Measurements from ENCODE around the gene PBXIP1. TPM values are rescaled to one million over a fixed set of nuclear protein-coding genes. Genes with fewer than 3 reads are reported as not detected.

Gene PBXIP1
- total and polyA plus RNA-seq, 2 of the 13 experiments (the other 11 are each of a cell fraction or from before 2014, with no cell fraction given): 16.3 to 31.9 TPM

DNA sequence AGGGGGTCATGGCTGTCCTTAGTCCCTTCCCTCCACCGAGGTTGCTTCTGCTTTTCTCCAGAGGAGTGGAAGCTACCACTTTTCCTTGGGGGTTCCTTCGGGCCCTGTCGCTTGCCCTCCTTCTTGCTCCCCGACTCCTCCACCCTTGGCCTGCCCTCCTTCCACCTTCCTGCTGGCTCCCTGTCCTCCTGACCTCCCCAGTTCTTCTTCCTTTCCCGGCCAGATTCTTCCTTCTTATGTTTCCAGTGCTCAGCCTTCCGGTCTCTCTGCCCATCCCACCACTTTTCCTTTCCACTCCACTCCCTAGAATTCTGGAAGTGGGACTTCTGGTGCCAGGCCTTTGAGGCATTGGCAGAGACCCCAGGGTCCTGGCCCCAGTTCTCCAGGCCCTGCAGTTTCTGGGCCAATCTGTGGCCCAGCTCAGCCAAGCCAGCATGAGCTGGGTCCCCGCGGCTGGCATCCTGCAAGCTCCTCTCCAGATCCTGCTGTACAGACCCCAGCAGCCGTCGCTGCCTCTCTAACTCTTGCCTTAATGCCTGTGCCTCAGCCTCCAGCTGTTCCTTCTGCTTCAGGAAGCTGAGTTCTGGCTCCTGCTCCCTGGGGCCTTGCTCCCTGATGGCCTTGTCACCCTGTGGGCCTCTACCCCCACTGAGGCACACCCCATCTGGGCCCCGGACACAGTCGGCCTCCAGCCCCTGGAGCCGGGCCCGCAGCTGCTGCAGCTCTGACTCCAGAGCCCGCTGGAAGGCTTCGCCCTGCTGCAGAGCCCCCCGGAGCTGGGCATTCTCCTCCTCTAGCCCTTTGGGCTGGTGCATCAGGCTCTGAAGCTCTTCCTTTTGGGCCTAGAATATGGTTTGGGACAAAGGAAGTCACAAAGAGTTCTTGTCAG, 9.7 kb downstream of the PBXIP1 start:
- in situ Hi-C loops (cut with HindIII; ENCODE audit: extremely low pct_ligation_motif_present, low pct_unique_long_range_greater_than_20kb) (no loop called here), intact Hi-C loops (cut with micrococcal nuclease; ENCODE audit: unreplicated experiment) (no loop called here)
- ATAC-seq (no peak), DNase-seq (ENCODE audit: low spot score) (no peak), FAIRE-seq (no peak)
- Histone ChIP-seq H2AFZ (ENCODE audit: low read length) (no peak overlapping the region), H3K79me2 (ENCODE audit: insufficient read depth, low read length) (no peaks in the 10 kb centered on the region), H3K9me3 (ENCODE audit: low read length) (no peaks in the 10 kb centered on the region), H4K20me1 (ENCODE audit: insufficient read depth, low read length) (no peaks in the 10 kb centered on the region), H3K27me3 (ENCODE audit: control insufficient read depth in 1 of 2, insufficient read depth in 2 of 2, low read length in 2 of 2) (no peaks in the 10 kb centered on the region), H3K4me2 (ENCODE audit: low read depth, low read length) (no peak overlapping the region), H3K9ac (ENCODE audit: insufficient read depth, low read depth, low read length) (no peak overlapping the region), H3K36me3 (replicated peaks in 1 of 2; ENCODE audit: control insufficient read depth in 1 of 2, insufficient read depth in 2 of 2, low read length in 2 of 2) (peaks cover 4 to 6% of the 10 kb centered on the region in 2 experiments; a peak in 2 of 5 replicates), H3K4me1 (ENCODE audit: insufficient read depth, low read length) (peaks cover 47% of the 10 kb centered on the region), H3K27ac (ENCODE audit: extremely low read length, insufficient read depth, low read length) (peak overlapping the region; percentile 88), H3K4me3 (replicated peaks in 1 of 3; ENCODE audit: insufficient read depth in 1 of 3, low read depth in 2 of 3, low read length in 3 of 3) (no peak overlapping the region)
- POLR2A ChIA-PET: interaction anchor here (2.7 to 3.0 kb wide), 2 partner anchors 10 to 15 kb away, joined by 18 to 22 read pairs; partner anchors contain the start of genes PMVK and PYGO2
- CTCF ChIA-PET (ENCODE audit: low intra/inter-chr PET ratio, low total read pairs): no interaction called here
- no peak for TF ChIP-seq ZFAT (CRISPR knock-in tag; conservative IDR thresholded peaks at IDR 0.05)
- TF ChIP-seq ZNF75D (CRISPR knock-in tag; IDR thresholded peaks at IDR 0.05; ENCODE audit: borderline replicate concordance): no peak
- BruUV-seq (replicated peaks): no TSS peak
- 91% methylated on average over 17 of the region's 17 CpGs for WGBS (ENCODE audit: low lambda C conversion rate)

DNA sequence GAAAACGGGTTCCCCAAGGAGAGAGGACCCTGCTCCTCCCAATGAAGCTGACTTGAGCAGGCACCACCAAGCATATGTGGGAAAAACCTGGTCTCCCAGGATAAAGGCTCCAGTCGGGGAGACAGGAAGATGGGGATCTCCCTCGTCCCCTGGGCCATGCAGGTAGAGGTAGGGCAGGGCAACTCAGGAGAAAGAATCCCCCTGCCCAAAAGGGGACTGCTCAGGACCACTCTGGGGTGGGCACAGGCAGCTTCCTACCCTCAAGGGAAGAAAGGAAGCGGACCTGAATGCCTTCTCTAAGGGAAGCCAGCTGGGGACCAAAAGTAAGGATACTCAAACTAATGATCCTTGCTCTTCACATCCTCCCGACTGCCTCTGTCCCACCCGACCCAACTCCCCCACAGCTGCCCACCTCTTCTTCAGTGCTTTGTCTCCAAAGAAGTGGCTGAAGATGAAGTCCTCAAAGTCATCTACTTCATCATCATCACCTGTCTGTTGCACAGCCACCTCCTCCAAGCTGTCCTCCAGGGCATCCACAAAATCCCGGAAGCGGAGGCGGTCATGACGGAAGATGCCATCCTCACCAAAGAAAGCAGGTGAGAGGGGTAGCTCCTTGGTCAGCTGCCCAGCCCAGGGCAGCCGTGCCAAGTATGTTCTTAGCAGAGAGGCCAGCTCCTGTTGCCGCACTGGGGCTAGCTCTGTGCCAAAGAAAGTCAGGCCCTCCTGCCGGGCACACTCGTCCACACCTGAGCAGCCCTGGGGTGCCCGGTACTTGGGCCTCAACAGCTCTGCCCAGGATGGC, 10.5 kb downstream of the PBXIP1 start:
- Histone ChIP-seq H3K4me2 (ENCODE audit: low read depth, low read length) (peak overlapping the region; percentile 56), H3K4me3 (replicated peaks in 1 of 3; ENCODE audit: insufficient read depth in 1 of 3, low read depth in 2 of 3, low read length in 3 of 3) (peak overlapping the region in 1 of 3 experiments; percentile 27; a peak in 2 of 6 replicates), H3K27me3 (ENCODE audit: control insufficient read depth in 1 of 2, insufficient read depth in 2 of 2, low read length in 2 of 2) (no peaks in the 10 kb centered on the region), H3K9ac (ENCODE audit: insufficient read depth, low read depth, low read length) (peak overlapping the region; percentile 59), H3K36me3 (replicated peaks in 1 of 2; ENCODE audit: control insufficient read depth in 1 of 2, insufficient read depth in 2 of 2, low read length in 2 of 2) (peaks cover 0 to 2% of the 10 kb centered on the region in 2 experiments; a peak in 2 of 5 replicates), H3K4me1 (ENCODE audit: insufficient read depth, low read length) (peaks cover 56% of the 10 kb centered on the region), H2AFZ (ENCODE audit: low read length) (no peak overlapping the region), H3K27ac (ENCODE audit: extremely low read length, insufficient read depth, low read length) (peak overlapping the region; percentile 88), H4K20me1 (ENCODE audit: insufficient read depth, low read length) (no peaks in the 10 kb centered on the region), H3K79me2 (ENCODE audit: insufficient read depth, low read length) (no peaks in the 10 kb centered on the region), H3K9me3 (ENCODE audit: low read length) (no peaks in the 10 kb centered on the region)
- FAIRE-seq (no peak), DNase-seq (ENCODE audit: low spot score) (no peak), ATAC-seq (no peak; the same call in 2 of the 3 replicates)
- POLR2A ChIA-PET: interaction anchor here (0.6 to 3.0 kb wide), 11 partner anchors 9 to 333 kb away, joined by 3 to 22 read pairs (median 4); partner anchors contain the start of genes ADAM15, PMVK and PYGO2
- intact Hi-C loops (cut with micrococcal nuclease; ENCODE audit: unreplicated experiment): no loop called here
- in situ Hi-C loops (cut with HindIII; ENCODE audit: extremely low pct_ligation_motif_present, low pct_unique_long_range_greater_than_20kb): no loop called here
- CTCF ChIA-PET (ENCODE audit: low intra/inter-chr PET ratio, low total read pairs): no interaction called here
- BruUV-seq (replicated peaks): TSS peak; percentile 77
- WGBS (ENCODE audit: low lambda C conversion rate): 84% methylated on average over 10 of the region's 15 CpGs
- TF ChIP-seq MXD1 (CRISPR knock-in tag; IDR thresholded peaks at IDR 0.05): no peak
- TF ChIP-seq, protein P1, sequence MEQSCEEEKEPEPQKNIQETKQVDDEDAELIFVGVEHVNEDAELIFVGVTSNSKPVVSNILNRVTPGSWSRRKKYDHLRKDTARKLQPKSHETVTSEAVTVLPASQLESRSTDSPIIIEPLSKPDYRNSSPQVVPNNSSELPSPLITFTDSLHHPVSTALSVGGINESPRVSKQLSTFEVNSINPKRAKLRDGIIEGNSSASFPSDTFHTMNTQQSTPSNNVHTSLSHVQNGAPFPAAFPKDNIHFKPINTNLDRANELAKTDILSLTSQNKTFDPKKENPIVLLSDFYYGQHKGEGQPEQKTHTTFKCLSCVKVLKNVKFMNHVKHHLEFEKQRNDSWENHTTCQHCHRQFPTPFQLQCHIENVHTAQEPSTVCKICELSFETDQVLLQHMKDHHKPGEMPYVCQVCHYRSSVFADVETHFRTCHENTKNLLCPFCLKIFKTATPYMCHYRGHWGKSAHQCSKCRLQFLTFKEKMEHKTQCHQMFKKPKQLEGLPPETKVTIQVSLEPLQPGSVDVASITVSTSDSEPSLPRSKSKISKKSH (CRISPR knock-in tag; IDR thresholded peaks at IDR 0.05; ENCODE audit: borderline replicate concordance): no peak
- no peak for TF ChIP-seq MAZ (IDR thresholded peaks at IDR 0.05; ENCODE audit: borderline replicate concordance, low read depth, low read length)
- no peak for TF ChIP-seq MAZ (CRISPR knock-in tag; IDR thresholded peaks at IDR 0.05; ENCODE audit: low read depth)
- no peak for TF ChIP-seq SNAPC2 (CRISPR knock-in tag; IDR thresholded peaks at IDR 0.05)
- no peak for TF ChIP-seq UBTF (CRISPR knock-in tag; IDR thresholded peaks at IDR 0.05)
- 0 out of 2 replicates have a peak, but pooled peaks have one; percentile 16 for TF ChIP-seq ZNF816 (CRISPR knock-in tag; IDR thresholded peaks at IDR 0.05; ENCODE audit: borderline replicate concordance)
- TF ChIP-seq MYC (CRISPR knock-in tag; IDR thresholded peaks at IDR 0.05; ENCODE audit: borderline replicate concordance): peak; percentile 2; the same call in 1 of the 2 replicates
